ENCODE measurements around the gene AFAP1. TPM values are rescaled to one million over a fixed set of nuclear protein-coding genes. Genes with fewer than 3 reads are reported as not detected.

Gene AFAP1
- total and polyA plus RNA-seq, 2 of the 8 experiments (the other 6 are each of a cell fraction or from before 2014, with no cell fraction given): 3.6 to 18.2 TPM

DNA sequence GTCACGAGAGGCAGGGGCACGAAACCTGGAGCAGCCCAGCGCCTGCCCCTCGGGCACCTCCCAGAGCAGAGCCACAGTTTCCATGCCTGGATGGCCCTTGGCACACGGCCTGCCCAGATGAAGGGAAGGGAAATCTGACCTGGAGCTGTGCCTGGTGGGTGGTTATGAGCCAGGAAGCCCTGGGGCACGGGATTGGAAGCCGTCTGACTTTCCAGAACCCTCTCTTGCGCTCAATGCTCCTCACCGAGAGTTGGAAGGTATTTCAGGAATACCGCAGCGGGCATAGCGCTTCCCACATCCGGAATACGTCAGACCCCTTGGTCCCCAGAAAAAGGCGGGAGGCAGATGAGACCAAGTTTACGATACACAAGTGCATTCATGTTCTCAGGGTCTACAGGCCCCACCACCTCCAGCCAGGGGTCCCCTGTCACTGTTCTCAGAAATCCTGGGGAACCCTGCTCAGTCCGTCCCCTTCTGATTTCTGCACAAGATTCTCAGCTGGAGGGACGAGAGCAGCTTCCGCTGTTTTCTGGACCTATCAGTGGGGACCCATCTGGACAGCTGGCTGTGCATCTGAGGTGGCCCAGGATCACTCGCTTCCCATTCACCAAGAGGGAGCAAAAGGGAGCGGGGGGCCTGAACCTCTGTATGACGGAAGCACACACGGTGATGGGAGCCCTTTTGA is 172.9 kb downstream of the AFAP1 start (continued):
- TF ChIP-seq, protein P1, sequence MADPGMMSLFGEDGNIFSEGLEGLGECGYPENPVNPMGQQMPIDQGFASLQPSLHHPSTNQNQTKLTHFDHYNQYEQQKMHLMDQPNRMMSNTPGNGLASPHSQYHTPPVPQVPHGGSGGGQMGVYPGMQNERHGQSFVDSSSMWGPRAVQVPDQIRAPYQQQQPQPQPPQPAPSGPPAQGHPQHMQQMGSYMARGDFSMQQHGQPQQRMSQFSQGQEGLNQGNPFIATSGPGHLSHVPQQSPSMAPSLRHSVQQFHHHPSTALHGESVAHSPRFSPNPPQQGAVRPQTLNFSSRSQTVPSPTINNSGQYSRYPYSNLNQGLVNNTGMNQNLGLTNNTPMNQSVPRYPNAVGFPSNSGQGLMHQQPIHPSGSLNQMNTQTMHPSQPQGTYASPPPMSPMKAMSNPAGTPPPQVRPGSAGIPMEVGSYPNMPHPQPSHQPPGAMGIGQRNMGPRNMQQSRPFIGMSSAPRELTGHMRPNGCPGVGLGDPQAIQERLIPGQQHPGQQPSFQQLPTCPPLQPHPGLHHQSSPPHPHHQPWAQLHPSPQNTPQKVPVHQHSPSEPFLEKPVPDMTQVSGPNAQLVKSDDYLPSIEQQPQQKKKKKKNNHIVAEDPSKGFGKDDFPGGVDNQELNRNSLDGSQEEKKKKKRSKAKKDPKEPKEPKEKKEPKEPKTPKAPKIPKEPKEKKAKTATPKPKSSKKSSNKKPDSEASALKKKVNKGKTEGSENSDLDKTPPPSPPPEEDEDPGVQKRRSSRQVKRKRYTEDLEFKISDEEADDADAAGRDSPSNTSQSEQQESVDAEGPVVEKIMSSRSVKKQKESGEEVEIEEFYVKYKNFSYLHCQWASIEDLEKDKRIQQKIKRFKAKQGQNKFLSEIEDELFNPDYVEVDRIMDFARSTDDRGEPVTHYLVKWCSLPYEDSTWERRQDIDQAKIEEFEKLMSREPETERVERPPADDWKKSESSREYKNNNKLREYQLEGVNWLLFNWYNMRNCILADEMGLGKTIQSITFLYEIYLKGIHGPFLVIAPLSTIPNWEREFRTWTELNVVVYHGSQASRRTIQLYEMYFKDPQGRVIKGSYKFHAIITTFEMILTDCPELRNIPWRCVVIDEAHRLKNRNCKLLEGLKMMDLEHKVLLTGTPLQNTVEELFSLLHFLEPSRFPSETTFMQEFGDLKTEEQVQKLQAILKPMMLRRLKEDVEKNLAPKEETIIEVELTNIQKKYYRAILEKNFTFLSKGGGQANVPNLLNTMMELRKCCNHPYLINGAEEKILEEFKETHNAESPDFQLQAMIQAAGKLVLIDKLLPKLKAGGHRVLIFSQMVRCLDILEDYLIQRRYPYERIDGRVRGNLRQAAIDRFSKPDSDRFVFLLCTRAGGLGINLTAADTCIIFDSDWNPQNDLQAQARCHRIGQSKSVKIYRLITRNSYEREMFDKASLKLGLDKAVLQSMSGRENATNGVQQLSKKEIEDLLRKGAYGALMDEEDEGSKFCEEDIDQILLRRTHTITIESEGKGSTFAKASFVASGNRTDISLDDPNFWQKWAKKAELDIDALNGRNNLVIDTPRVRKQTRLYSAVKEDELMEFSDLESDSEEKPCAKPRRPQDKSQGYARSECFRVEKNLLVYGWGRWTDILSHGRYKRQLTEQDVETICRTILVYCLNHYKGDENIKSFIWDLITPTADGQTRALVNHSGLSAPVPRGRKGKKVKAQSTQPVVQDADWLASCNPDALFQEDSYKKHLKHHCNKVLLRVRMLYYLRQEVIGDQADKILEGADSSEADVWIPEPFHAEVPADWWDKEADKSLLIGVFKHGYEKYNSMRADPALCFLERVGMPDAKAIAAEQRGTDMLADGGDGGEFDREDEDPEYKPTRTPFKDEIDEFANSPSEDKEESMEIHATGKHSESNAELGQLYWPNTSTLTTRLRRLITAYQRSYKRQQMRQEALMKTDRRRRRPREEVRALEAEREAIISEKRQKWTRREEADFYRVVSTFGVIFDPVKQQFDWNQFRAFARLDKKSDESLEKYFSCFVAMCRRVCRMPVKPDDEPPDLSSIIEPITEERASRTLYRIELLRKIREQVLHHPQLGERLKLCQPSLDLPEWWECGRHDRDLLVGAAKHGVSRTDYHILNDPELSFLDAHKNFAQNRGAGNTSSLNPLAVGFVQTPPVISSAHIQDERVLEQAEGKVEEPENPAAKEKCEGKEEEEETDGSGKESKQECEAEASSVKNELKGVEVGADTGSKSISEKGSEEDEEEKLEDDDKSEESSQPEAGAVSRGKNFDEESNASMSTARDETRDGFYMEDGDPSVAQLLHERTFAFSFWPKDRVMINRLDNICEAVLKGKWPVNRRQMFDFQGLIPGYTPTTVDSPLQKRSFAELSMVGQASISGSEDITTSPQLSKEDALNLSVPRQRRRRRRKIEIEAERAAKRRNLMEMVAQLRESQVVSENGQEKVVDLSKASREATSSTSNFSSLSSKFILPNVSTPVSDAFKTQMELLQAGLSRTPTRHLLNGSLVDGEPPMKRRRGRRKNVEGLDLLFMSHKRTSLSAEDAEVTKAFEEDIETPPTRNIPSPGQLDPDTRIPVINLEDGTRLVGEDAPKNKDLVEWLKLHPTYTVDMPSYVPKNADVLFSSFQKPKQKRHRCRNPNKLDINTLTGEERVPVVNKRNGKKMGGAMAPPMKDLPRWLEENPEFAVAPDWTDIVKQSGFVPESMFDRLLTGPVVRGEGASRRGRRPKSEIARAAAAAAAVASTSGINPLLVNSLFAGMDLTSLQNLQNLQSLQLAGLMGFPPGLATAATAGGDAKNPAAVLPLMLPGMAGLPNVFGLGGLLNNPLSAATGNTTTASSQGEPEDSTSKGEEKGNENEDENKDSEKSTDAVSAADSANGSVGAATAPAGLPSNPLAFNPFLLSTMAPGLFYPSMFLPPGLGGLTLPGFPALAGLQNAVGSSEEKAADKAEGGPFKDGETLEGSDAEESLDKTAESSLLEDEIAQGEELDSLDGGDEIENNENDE (IDR thresholded peaks at IDR 0.05; ENCODE audit: insufficient replicate concordance, low read length): no peak
- TF ChIP-seq BRCA1 (IDR thresholded peaks at IDR 0.05; ENCODE audit: low read depth, low read length) (no peak), RFX5 (IDR thresholded peaks at IDR 0.05; ENCODE audit: borderline replicate concordance, low read depth, low read length) (no peak), BCL11A (IDR thresholded peaks at IDR 0.05; ENCODE audit: low read depth in 2 of 2, low read length in 2 of 2) (no peak), SP4 (IDR thresholded peaks at IDR 0.05; ENCODE audit: low read length) (no peak), NRF1 (IDR thresholded peaks at IDR 0.05; ENCODE audit: low read depth, low read length) (no peak)
- TF ChIP-seq, protein P2, sequence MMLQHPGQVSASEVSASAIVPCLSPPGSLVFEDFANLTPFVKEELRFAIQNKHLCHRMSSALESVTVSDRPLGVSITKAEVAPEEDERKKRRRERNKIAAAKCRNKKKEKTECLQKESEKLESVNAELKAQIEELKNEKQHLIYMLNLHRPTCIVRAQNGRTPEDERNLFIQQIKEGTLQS (IDR thresholded peaks at IDR 0.05; ENCODE audit: insufficient read depth, low read depth, low read length): no peak

Data from H1 (cell line).